ENCODE data around the gene TXNRD2.
"Not testable (repeated sequence)": the region's sequence is repeated elsewhere in the genome, so short reads cannot be mapped to it uniquely, and the experiment has no call there.

Gene TXNRD2

GRCh38 chr22:19886605-19887255, 54.9 kb downstream of the TXNRD2 start:
- DNase-seq, result peak; percentile 97 to 99

DNA sequence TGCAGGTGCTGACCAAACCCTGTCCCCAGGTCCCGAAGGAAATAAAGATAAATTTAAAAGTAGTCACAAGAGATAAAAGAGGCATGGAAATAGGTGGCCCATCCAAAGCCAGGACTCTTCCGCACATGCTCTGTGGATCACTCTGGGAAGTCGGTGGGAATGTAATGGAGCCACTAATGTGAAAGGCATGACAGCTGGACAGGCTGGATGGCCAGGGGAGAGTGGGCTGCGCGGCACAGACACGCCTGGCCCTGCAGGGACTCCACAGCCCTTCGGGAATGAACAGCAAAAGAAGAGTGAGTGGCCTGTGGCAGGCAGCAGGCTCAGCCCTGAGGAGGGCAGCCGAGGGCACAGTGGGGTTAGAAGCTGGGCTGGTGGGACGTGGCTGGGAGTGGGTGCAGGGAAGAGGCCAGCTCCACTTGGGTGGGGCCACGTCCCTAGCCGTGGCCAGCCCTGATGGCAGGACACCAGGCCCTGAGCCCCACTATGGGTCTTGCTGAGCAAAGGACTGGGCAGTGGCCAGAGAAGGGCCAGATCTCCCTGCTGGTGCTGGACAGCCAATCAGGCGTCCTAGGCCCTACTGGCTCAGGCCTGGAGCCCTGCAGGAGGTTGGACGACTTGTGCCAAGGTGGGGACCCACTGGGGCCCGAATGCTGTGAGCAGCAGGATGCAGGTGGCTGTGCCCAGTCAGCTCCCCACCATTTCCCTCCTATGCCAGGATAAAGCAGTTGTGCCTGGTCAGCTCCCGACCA, 55.6 kb downstream of the TXNRD2 start:
- no peak for DNase-seq

- no peak for DNase-seq
These were observed 56.5 kb downstream of the TXNRD2 start for GRCh38 chr22:19884954-19885751.

DNA sequence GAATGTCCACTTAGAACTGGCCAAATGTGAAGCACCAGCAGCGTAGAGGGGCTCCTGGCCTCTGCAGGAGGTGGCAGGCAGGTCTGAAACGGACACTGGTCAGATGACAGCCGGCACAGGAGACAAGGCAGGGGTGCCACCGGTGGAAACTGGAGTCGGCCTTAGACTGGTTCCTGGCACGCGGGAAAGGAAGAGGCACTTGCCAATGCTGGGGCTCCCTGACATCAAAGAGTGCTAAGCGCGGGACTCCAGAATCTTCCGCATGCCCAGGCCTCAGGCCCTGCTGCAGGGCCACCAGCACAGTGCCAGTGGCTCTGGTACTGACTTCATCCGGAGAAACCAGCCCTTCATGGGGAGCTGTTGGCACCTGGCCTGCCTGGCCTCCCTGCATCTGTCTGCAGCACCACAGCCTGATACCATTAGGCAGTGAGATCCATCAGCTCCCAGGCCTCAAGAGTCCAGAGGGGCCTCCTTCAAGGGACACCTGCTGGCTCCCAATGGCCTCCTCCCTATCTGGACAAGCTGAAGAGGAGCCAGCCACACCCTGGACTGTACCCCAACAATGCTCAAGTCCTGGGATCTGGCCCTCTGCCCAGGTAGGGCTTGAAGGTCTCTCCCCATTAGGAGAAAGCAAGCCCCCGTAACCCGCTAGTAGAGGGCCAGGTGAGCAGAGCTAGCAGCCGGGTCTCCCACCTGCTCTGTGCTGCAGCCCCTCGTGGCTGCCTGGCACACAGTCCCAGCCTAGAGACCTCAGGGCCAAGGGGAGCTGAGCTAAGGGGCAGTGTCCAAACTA, 57.3 kb downstream of the TXNRD2 start:
- no peak for DNase-seq

DNA sequence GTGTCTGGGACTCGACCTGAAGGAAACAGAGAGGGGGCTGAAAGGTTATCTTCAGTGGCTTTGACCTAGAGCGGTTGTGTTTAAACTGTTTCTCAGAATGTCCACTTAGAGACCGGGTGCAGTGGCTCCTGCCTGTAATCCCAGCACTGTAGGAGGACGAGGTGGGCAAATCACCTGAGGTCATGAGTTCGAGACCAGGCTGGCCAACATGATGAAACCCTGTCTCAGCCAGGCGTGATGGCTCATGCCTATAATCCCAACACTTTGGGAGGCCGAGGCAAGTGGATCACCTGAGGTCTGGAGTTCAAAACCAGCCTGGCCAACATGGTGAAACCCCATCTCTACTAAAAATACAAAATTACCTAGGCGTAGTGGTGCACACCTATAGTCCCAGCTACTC, 58.2 kb downstream of the TXNRD2 start:
- not testable (repeated sequence) for DNase-seq

- DNase-seq, result no peak
These were observed 58.9 kb downstream of the TXNRD2 start for GRCh38 chr22:19882446-19883381.

DNA sequence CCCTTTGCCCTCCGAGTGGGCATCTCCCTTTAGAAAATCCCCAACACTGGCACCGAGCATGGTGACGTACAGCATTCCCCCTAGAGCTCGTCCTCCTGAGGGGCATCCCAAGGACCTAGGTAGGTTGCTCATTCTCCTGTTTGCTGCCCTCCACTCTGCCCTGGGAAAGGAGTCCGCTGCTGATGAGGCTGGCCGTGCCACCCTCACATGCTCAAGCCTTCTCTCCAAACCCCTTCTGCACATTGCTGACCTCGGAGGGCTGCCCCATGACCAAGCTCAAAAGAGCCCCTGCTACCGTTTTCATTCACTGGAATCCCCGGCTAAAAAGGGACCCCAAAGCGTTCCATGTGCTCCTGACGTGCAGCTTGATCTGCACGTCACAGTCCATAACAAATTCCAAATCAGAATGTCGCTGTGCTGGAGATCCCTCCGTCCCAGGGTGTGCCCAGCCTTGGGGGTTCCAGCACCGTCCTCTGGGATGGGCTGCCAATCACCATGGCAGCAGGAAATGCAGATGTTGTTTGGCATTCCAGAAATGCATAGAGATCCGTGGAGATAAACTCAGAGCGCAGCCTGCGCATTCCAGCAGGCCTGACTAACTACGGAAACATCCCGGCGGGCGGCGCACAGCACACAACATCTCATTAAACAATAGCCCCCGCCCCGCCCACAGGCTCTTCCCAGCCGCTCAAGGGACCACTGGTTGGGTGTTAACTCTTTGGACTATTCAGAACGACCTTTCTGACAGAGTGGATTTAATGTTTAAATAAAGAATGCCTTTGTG, 60.6 kb downstream of the TXNRD2 start:
- DNase-seq, result no peak

- no peak for DNase-seq
These were observed 61.4 kb downstream of the TXNRD2 start for GRCh38 chr22:19879992-19880785.

DNA sequence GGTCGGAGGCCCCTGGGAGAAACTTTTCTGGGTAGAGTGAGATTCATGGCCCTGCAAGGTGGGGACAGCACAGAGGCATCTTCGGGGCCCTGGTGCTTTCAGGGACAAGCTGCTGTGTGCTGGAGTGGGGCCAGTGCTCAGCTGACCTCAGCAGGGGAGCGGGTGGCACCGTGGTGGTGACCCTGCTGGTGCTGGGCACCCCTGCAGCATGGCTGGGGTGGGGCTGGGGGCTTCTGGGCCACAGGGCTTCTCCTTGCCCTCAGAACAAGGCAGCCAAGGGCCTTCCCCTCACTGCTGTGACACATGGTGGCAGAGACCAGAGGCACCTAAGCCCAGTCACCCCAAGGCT, 62.0 kb downstream of the TXNRD2 start:
- DNase-seq, result no peak

GRCh38 chr22:19879246-19879570, 62.4 kb downstream of the TXNRD2 start:
- no peak for DNase-seq

GRCh38 chr22:19878461-19879245, 63.0 kb downstream of the TXNRD2 start:
- no peak for DNase-seq

GRCh38 chr22:19877626-19878339, 63.8 kb downstream of the TXNRD2 start:
- no peak for DNase-seq

- no peak for DNase-seq
These were observed 64.5 kb downstream of the TXNRD2 start for GRCh38 chr22:19876941-19877625.

- no peak for DNase-seq
These were observed 65.2 kb downstream of the TXNRD2 start for GRCh38 chr22:19876314-19876940.

DNA sequence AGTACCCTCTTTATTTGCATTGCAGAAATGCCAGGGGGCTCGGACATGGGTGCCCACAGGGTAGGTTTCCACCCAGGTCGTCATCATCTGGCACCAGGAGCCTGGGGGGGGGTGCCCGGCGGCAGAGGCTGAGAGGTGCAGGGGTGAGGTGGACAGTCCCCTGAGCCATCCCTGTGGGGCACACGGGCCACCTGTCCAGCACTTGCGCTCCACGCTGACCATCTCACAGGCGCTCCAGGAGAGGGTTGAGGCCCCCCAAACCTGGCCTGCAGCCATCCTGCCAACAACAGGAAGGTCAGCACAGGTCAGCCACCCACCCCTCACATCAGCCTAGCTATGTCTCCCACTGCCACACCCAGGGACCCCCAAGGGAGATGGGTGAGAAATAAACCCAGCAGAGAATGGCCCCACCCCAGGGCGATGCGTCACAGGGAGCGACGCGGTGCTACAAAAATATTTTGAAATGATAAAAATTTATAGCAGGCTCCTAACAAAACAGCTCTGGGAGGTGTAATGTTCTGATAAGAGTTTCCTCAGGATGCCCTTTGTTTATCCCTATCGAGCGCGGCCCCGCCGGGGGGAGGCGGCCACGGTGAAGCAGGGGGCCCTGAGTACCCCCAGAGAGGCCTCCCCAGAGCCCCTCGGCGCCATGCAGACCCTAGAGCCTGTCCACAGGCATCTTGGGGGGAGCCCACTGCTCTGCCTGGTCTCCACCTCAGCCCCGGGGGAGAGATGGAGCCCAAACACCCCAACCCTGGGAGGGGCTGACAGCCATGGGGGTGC, 65.9 kb downstream of the TXNRD2 start:
- DNase-seq, result no peak

DNA sequence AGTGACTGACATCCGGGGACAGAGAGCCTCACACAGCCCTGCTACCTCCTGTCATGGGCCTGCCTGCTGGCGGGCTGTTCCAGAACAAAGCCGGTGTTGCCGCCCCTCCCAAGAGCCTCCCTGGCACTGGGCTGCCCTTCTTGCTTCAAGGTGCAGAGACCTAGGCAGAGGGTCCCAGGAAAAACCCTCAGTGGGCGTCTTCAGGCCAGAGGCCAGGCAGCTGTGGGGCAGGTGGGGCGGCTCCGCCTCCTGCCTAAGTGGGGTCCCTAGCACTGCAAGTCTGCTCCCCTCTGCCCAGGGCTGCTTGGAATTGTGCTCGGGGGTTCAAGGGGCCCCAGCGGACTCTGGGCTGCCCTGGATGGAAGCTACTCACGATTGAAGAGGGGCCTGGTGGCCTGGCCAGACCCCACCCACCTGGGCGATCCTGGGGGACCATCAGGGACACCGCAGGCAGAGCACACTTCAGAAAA, 66.5 kb downstream of the TXNRD2 start:
- DNase-seq, result no peak

Measured in Kasumi-1 (cell line).